BE2C (cell line): Measurements from ENCODE around the gene TALDO1. TPM values are rescaled to one million over a fixed set of nuclear protein-coding genes. Genes with fewer than 3 reads are reported as not detected.

ENCODE experiments used
- DNase-seq: peaks from one replicate; pipeline ENCODE4 v3.0.0-alpha.2; 2020
- H3K27me3 ChIP-seq: fragments of 250-450 bp; sonication (Bioruptor Pico); 2 replicates; pipeline ENCODE4 v1.5.1; 2020; ENCODE audit warnings: mild to moderate bottlenecking
- H3K36me3 ChIP-seq: fragments of 250-450 bp; sonication (Bioruptor Pico); 2 replicates; pipeline ENCODE4 v1.5.1; 2020; ENCODE audit warnings: mild to moderate bottlenecking
- H3K4me1 ChIP-seq: fragments of 250-450 bp; sonication (Bioruptor Pico); 2 replicates; pipeline ENCODE4 v1.5.1; 2020
- H3K4me3 ChIP-seq: 2 replicates; pipeline ENCODE4 v1.5.1; 2011; ENCODE audit warnings: low read depth, low read length
- H3K9me3 ChIP-seq: fragments of 250-450 bp; sonication (Bioruptor Pico); 2 replicates; pipeline ENCODE4 v1.5.1; 2020
- polyA plus RNA-seq: library from polyadenylated mRNA; unstranded; fragments of >200 nt; gene quantifications from one replicate; pipeline ENCODE4 v1.2.1, GENCODE V29; 2012; ENCODE audit warnings: low read depth, missing spikeins; ENCODE audit not compliant: insufficient read length, insufficient read depth
- TF ChIP-seq, protein P1 (sequence below): IDR thresholded peaks from 2 replicates; pipeline ENCODE4 v1.5.1; 2012; ENCODE audit warnings: mild to moderate bottlenecking, low read depth, low read length

Gene TALDO1
- 216 TPM for polyA plus RNA-seq

DNA sequence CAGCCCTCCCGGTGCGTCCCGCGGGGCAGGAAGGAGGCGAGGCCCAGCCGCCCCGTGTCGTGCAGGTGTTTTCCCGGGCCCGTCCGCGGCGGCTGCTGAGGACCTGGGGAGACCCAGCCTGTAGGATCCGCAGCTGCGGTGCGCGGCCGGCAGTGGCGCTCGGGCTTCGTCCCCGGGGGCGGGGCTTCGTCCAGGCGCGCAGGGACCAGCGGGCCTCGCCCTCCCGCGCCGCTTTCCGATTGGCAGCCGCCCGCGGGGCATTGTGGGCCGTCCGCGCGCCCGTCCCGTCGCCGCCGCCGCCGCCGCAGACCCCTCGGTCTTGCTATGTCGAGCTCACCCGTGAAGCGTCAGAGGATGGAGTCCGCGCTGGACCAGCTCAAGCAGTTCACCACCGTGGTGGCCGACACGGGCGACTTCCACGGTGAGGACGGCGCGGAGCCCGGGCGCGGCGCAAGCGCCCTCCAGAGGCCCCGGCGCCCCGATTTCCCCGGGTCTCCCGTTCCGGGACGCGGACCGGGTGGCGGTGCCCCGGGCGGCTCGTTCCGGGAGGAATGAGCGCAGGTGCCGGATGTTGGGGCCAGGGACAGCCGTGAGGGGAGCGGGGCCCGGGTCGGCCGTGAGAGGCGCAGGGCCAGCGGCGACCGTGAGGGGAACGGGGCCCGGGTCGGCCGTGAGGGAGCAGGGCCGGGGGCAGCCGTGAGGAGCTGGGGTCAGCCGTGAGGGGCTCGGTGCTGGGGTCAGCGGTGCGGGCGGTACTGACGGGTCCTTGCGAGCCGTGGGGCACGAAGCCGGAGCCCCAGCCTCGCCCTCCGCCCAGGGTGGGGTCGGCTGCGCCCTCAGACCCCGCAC lies at the start of gene TALDO1:
TALDO1 (plus strand) TSS at position 307 of the 849 bp plus-strand sequence; CDS start at position 325, 18 bp downstream.
- Histone ChIP-seq H3K27me3 (no peaks in the 10 kb centered on the region), H3K36me3 (no peaks in the 10 kb centered on the region; the same call in 1 of the 2 replicates), H3K4me1 (no peaks in the 10 kb centered on the region), H3K9me3 (no peaks in the 10 kb centered on the region), H3K4me3 (peak within 1 kb of the TSS; percentile 71)
- peak; percentile 91 for DNase-seq
- TF ChIP-seq, protein P1, sequence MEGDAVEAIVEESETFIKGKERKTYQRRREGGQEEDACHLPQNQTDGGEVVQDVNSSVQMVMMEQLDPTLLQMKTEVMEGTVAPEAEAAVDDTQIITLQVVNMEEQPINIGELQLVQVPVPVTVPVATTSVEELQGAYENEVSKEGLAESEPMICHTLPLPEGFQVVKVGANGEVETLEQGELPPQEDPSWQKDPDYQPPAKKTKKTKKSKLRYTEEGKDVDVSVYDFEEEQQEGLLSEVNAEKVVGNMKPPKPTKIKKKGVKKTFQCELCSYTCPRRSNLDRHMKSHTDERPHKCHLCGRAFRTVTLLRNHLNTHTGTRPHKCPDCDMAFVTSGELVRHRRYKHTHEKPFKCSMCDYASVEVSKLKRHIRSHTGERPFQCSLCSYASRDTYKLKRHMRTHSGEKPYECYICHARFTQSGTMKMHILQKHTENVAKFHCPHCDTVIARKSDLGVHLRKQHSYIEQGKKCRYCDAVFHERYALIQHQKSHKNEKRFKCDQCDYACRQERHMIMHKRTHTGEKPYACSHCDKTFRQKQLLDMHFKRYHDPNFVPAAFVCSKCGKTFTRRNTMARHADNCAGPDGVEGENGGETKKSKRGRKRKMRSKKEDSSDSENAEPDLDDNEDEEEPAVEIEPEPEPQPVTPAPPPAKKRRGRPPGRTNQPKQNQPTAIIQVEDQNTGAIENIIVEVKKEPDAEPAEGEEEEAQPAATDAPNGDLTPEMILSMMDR, result no peak

DNA sequence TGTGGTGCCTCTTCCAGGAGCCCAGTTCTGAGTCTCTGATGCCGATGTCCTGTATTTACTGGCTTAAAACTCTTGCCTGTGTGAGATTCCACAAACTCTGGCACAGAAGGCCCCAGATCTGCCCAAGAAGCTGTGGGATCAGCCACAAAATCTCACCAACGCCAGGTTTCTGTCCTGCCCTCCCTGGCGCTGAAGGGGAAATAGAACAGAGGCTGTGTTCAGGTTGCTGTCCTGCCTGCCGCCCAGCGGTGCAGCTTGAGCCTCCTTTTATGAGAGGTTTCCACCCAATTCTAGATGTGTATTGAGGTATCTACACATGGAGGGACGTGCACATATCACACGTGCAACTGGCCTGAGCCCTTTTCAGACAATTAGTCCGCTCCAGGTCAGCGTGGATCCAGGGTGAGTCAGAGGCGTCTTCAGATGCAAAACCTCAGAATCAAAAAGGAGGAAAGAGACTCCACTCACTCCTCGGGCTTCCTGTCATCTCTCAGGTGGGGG lies 49.4 kb upstream of the TALDO1 start:
- TF ChIP-seq, protein P1, result no peak
- no peaks in the 10 kb centered on the region for H3K27me3 ChIP-seq
- no peaks in the 10 kb centered on the region for H3K36me3 ChIP-seq
- H3K4me3 ChIP-seq, result no peak overlapping the region
- DNase-seq, result no peak
- H3K9me3 ChIP-seq, result no peaks in the 10 kb centered on the region
- H3K4me1 ChIP-seq, result no peaks in the 10 kb centered on the region

DNA sequence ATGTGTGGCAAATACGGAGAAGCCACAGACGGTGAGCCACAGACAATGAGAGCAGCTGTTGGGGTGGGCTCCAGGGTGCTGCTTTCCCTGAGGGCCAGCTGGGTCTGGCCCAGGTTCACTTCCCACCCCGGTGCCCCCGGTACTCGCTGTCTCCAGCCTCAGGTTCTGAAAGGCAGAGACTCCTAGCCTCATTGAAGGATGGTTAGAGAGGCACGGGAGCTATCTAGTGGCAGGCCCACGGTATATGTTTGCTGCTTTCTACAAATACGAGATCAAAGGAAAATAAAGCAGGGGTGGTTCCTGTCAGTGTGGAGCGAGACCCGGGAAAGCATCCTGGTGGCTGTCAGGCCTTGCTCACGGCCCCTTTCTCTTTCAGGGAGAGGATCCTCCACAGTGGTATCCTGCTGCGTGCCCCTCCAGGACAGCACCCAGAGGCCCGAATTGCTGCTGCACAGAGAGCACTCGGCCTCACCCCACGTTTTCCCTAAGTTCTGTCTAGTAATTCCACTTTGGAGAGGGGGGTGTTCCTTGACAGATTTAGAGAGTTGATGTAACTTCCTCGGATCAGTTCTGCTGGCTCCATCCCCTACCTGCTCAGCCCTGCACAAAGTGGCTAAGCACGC lies 48.7 kb upstream of the TALDO1 start:
- no peaks in the 10 kb centered on the region for H3K4me1 ChIP-seq
- H3K36me3 ChIP-seq, result no peaks in the 10 kb centered on the region
- no peaks in the 10 kb centered on the region for H3K9me3 ChIP-seq
- no peaks in the 10 kb centered on the region for H3K27me3 ChIP-seq
- DNase-seq, result no peak
- no peak overlapping the region for H3K4me3 ChIP-seq
- TF ChIP-seq, protein P1, result no peak

DNA sequence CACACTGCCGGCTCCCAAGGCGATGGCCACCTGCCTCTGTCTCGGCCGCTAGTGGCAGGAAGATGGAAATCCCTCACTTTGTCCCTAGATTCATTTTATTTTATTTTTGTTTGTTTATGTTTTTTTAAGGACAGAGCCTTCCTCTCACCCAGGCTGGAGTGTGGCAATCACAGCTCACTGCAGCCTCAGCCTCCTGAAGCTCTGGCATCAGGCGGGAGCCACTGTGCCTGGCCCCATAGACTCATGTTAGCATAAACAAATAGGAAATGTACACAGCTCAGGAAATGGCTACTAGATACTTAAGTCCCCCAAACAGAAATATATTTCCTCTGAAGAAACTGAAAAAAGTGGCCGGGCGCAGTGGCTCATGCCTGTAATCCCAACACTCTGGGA lies 48.2 kb upstream of the TALDO1 start:
- Histone ChIP-seq H3K4me3 (no peak overlapping the region), H3K4me1 (no peaks in the 10 kb centered on the region), H3K9me3 (no peaks in the 10 kb centered on the region)

DNA sequence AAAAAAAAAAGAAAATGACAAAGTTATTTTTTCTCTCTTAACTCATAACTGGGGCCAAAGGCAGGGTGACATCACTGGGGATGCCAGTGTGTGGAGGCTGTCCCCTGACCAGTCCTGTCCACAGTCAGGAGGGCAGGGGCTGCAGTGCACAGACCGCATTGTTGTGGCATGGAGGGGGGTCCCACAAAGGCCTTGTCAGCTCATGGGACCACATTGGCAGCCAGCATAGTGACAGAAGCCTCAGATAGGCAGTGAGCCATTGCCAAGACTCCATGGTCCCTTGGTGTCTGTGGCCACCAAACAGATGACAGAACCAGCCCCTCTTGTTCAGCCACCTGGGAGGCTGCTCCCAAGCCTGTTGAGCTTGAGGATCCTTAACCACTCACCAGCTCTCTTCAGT lies 47.5 kb upstream of the TALDO1 start:
- Histone ChIP-seq H3K27me3 (no peaks in the 10 kb centered on the region), H3K36me3 (no peaks in the 10 kb centered on the region), H3K4me1 (no peaks in the 10 kb centered on the region), H3K9me3 (no peaks in the 10 kb centered on the region), H3K4me3 (no peak overlapping the region)
- DNase-seq, result no peak
- TF ChIP-seq, protein P1, result no peak

More for the DNA sequence above, 48.2 kb upstream of the TALDO1 start:
- TF ChIP-seq, protein P1, result no peak
- Histone ChIP-seq H3K27me3 (no peaks in the 10 kb centered on the region), H3K36me3 (no peaks in the 10 kb centered on the region)
- no peak for DNase-seq
